Large intestine (tissue), 3 donors: ENCODE results near the gene MTA1. TPM values are rescaled to one million over a fixed set of nuclear protein-coding genes. Genes with fewer than 3 reads are reported as not detected.

Source experiments
- DNase-seq, 2 donors: peaks; one replicate each; pipeline versions ENCODE4 v3.0.0 to v3.0.0-alpha.2; 2013
- H3K27ac ChIP-seq: one replicate; pipeline ENCODE4 v1.5.1; 2013; ENCODE audit warnings: low read length
- H3K27me3 ChIP-seq: 2 replicates; pipeline ENCODE4 v1.6.1; 2013; ENCODE audit warnings: low read length; ENCODE audit not compliant: control insufficient read depth, insufficient read depth
- H3K36me3 ChIP-seq: 2 replicates; pipeline ENCODE4 v1.6.1; 2013; ENCODE audit warnings: low read length; ENCODE audit not compliant: control insufficient read depth, insufficient read depth
- H3K4me1 ChIP-seq: one replicate; pipeline ENCODE4 v1.6.1; 2013; ENCODE audit warnings: low read length; ENCODE audit not compliant: control insufficient read depth, insufficient read depth
- H3K4me3 ChIP-seq: one replicate; pipeline ENCODE4 v1.5.1; 2013; ENCODE audit warnings: low read length
- H3K9me3 ChIP-seq: one replicate; pipeline ENCODE4 v1.6.1; 2013; ENCODE audit warnings: mild to moderate bottlenecking, low read depth, low read length, moderate library complexity; ENCODE audit not compliant: control insufficient read depth
- WGBS: methylation state at CpG from one replicate; pipeline ENCODE4 v1.1.5; 2013; ENCODE audit warnings: low lambda C conversion rate; ENCODE audit not compliant: insufficient coverage; 5-methylcytosine and 5-hydroxymethylcytosine counted together
- polyA plus RNA-seq: library from polyadenylated mRNA; unstranded; fragments of 120-200 nt; gene quantifications from one replicate; pipeline ENCODE4 v1.2.1, GENCODE V29; 2013

The MTA1 gene
- polyA plus RNA-seq, 1 donor: 109 TPM

GRCh38 chr14:105496831-105497591 lies 77.4 kb downstream of the MTA1 start:
- Histone ChIP-seq H3K4me3 (no peak overlapping the region), H3K9me3 (no peaks in the 10 kb centered on the region), H3K36me3 (no peaks in the 10 kb centered on the region), H3K27me3 (no peaks in the 10 kb centered on the region), H3K4me1 (no peaks in the 10 kb centered on the region), H3K27ac (no peak overlapping the region)
- WGBS: no CpG with 5 or more reads among the region's 32 CpGs
- DNase-seq: no peak

- no peaks in the 10 kb centered on the region for H3K27me3 ChIP-seq
- H3K4me3 ChIP-seq: no peak overlapping the region
- WGBS: no CpG with 5 or more reads among the region's 31 CpGs
- no peaks in the 10 kb centered on the region for H3K4me1 ChIP-seq
- DNase-seq: no peak
- H3K27ac ChIP-seq: no peak overlapping the region
- H3K36me3 ChIP-seq: no peaks in the 10 kb centered on the region
- H3K9me3 ChIP-seq: no peaks in the 10 kb centered on the region
Observed at GRCh38 chr14:105497671-105498429, 78.2 kb downstream of the MTA1 start.

- no CpG with 5 or more reads among the region's 36 CpGs for WGBS
- DNase-seq: no peak
- H3K27ac ChIP-seq: peak overlapping the region; percentile 17
- no peaks in the 10 kb centered on the region for H3K27me3 ChIP-seq
- H3K9me3 ChIP-seq: no peaks in the 10 kb centered on the region
- H3K4me1 ChIP-seq: no peaks in the 10 kb centered on the region
- H3K36me3 ChIP-seq: no peaks in the 10 kb centered on the region
- no peak overlapping the region for H3K4me3 ChIP-seq
Observed at GRCh38 chr14:105498430-105499255, 79.0 kb downstream of the MTA1 start.

- no peaks in the 10 kb centered on the region for H3K4me1 ChIP-seq
Observed at GRCh38 chr14:105499256-105500035, 79.8 kb downstream of the MTA1 start.

GRCh38 chr14:105500036-105500725 lies 80.6 kb downstream of the MTA1 start:
- Histone ChIP-seq H3K4me3 (no peak overlapping the region), H3K36me3 (no peaks in the 10 kb centered on the region), H3K27me3 (no peaks in the 10 kb centered on the region), H3K4me1 (no peaks in the 10 kb centered on the region), H3K27ac (no peak overlapping the region), H3K9me3 (no peaks in the 10 kb centered on the region)
- DNase-seq: no peak
- no CpG with 5 or more reads among the region's 21 CpGs for WGBS

More at GRCh38 chr14:105499256-105500035, 79.8 kb downstream of the MTA1 start:
- H3K27me3 ChIP-seq: no peaks in the 10 kb centered on the region
- no peaks in the 10 kb centered on the region for H3K36me3 ChIP-seq
- WGBS: no CpG with 5 or more reads among the region's 27 CpGs
- H3K27ac ChIP-seq: peak overlapping the region; percentile 17
- DNase-seq: peak in 1 of 2 donors; percentile 44
- no peak overlapping the region for H3K4me3 ChIP-seq
- H3K9me3 ChIP-seq: no peaks in the 10 kb centered on the region

GRCh38 chr14:105500726-105501101 lies 81.1 kb downstream of the MTA1 start:
- no peaks in the 10 kb centered on the region for H3K27me3 ChIP-seq
- H3K36me3 ChIP-seq: no peaks in the 10 kb centered on the region
- no peaks in the 10 kb centered on the region for H3K4me1 ChIP-seq
- no peak overlapping the region for H3K27ac ChIP-seq
- WGBS: 100% methylated on average over 3 of the region's 10 CpGs
- no peak overlapping the region for H3K4me3 ChIP-seq
- H3K9me3 ChIP-seq: no peaks in the 10 kb centered on the region
- no peak for DNase-seq

- Histone ChIP-seq H3K4me1 (no peaks in the 10 kb centered on the region), H3K36me3 (no peaks in the 10 kb centered on the region), H3K27ac (no peak overlapping the region), H3K27me3 (no peaks in the 10 kb centered on the region), H3K9me3 (no peaks in the 10 kb centered on the region), H3K4me3 (no peak overlapping the region)
- no peak for DNase-seq
- WGBS: no CpG with 5 or more reads among the region's 13 CpGs
Observed at GRCh38 chr14:105501504-105502291, 82.1 kb downstream of the MTA1 start.

- H3K4me3 ChIP-seq: no peak overlapping the region
- WGBS: no CpG with 5 or more reads among the region's 18 CpGs
- no peak for DNase-seq
- H3K36me3 ChIP-seq: no peaks in the 10 kb centered on the region
- H3K27me3 ChIP-seq: no peaks in the 10 kb centered on the region
- no peak overlapping the region for H3K27ac ChIP-seq
- no peaks in the 10 kb centered on the region for H3K4me1 ChIP-seq
- no peaks in the 10 kb centered on the region for H3K9me3 ChIP-seq
Observed at GRCh38 chr14:105502446-105503295, 83.0 kb downstream of the MTA1 start.
